Measurements from ENCODE around the gene INPP4B. TPM values are rescaled to one million over a fixed set of nuclear protein-coding genes. Genes with fewer than 3 reads are reported as not detected.

The INPP4B gene
- total RNA-seq, 1 experiment from 2014 or later = 14.3 TPM

- ATAC-seq = no peak
- Histone ChIP-seq H3K36me3 (ENCODE audit: control insufficient read depth in 1 of 2, insufficient read depth in 2 of 2, low read length in 2 of 2) (no peaks in the 10 kb centered on the region), H3K27ac (ENCODE audit: low read depth, low read length) (no peak overlapping the region), H3K9me3 (ENCODE audit: control insufficient read depth in 1 of 2, insufficient read depth in 1 of 2, low read depth in 1 of 2, low read length in 2 of 2) (no peaks in the 10 kb centered on the region), H3K4me3 (replicated peaks in 1 of 2; ENCODE audit: low read depth in 1 of 2, low read length in 2 of 2) (no peak overlapping the region), H2AFZ (ENCODE audit: low read depth, low read length, poor library complexity, severe bottlenecking) (no peak overlapping the region), H3K27me3 (ENCODE audit: insufficient read depth, low read length) (no peaks in the 10 kb centered on the region), H4K20me1 (ENCODE audit: insufficient read depth) (no peaks in the 10 kb centered on the region), H3K9me2 (ENCODE audit: insufficient read depth) (no peaks in the 10 kb centered on the region), H3K9ac (ENCODE audit: low read length) (no peak overlapping the region), H3K79me2 (ENCODE audit: insufficient read depth, low read length) (no peaks in the 10 kb centered on the region), H3K4me2 (ENCODE audit: low read length) (no peak overlapping the region), H3K4me1 (ENCODE audit: control insufficient read depth in 1 of 2, insufficient read depth in 2 of 2, low read length in 2 of 2) (no peaks in the 10 kb centered on the region)
- no TSS peak for BruUV-seq (replicated peaks)
- ChIA-PET RAD21 (ENCODE audit: low non-redundant PET in 1 of 2, low total read pairs in 2 of 2, uncharacterized antibody in 2 of 2, unreplicated experiment in 2 of 2) (no interaction called here), POLR2A (no interaction called here), CTCF (no interaction called here)
- intact Hi-C loops (cut with micrococcal nuclease) = no loop called here
- DNase-seq (ENCODE audit: low read depth, low spot score) = no peak
- no peak for TF ChIP-seq FOSL1 (IDR thresholded peaks at IDR 0.05; ENCODE audit: low read depth)
- no peak for TF ChIP-seq SRF (IDR thresholded peaks at IDR 0.05; ENCODE audit: low read depth)
- TF ChIP-seq EZH2phosphoT487 (IDR thresholded peaks at IDR 0.05; ENCODE audit: borderline replicate concordance) = no peak
- no peak for TF ChIP-seq JUND (IDR thresholded peaks at IDR 0.05)
- TF ChIP-seq POLR2AphosphoS5 (IDR thresholded peaks at IDR 0.05; ENCODE audit: low read depth, low read length) = no peak
- TF ChIP-seq CTCF (IDR thresholded peaks at IDR 0.05 in 2 of 3, conservative IDR thresholded peaks at IDR 0.05 in 1 of 3; ENCODE audit: borderline replicate concordance in 1 of 3, insufficient read depth in 1 of 3, low read depth in 2 of 3, low read length in 2 of 3) = no peak
- TF ChIP-seq RAD21 (IDR thresholded peaks at IDR 0.05; ENCODE audit: low read depth) = no peak
- no peak for TF ChIP-seq ZFX (IDR thresholded peaks at IDR 0.05)
- TF ChIP-seq ATF3 (IDR thresholded peaks at IDR 0.05) = no peak
- no peak for TF ChIP-seq ELF1 (IDR thresholded peaks at IDR 0.05; ENCODE audit: borderline replicate concordance, low read depth)
- no peak for TF ChIP-seq EGR1 (IDR thresholded peaks at IDR 0.05; ENCODE audit: low read depth)
- TF ChIP-seq, protein P1, sequence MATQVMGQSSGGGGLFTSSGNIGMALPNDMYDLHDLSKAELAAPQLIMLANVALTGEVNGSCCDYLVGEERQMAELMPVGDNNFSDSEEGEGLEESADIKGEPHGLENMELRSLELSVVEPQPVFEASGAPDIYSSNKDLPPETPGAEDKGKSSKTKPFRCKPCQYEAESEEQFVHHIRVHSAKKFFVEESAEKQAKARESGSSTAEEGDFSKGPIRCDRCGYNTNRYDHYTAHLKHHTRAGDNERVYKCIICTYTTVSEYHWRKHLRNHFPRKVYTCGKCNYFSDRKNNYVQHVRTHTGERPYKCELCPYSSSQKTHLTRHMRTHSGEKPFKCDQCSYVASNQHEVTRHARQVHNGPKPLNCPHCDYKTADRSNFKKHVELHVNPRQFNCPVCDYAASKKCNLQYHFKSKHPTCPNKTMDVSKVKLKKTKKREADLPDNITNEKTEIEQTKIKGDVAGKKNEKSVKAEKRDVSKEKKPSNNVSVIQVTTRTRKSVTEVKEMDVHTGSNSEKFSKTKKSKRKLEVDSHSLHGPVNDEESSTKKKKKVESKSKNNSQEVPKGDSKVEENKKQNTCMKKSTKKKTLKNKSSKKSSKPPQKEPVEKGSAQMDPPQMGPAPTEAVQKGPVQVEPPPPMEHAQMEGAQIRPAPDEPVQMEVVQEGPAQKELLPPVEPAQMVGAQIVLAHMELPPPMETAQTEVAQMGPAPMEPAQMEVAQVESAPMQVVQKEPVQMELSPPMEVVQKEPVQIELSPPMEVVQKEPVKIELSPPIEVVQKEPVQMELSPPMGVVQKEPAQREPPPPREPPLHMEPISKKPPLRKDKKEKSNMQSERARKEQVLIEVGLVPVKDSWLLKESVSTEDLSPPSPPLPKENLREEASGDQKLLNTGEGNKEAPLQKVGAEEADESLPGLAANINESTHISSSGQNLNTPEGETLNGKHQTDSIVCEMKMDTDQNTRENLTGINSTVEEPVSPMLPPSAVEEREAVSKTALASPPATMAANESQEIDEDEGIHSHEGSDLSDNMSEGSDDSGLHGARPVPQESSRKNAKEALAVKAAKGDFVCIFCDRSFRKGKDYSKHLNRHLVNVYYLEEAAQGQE (IDR thresholded peaks at IDR 0.05; ENCODE audit: low read depth) = no peak
These were observed 766.1 kb downstream of the INPP4B start for GRCh38 chr4:142079959-142080358.
